GM19452 (cell line): ENCODE measurements around the gene MAS1L.
"Not testable (repeated sequence)": the region's sequence is repeated elsewhere in the genome, so short reads cannot be mapped to it uniquely, and the experiment has no call there.

Experiments
- ATAC-seq: cut with Tn5 transposase; IDR thresholded peaks from one replicate; pipeline ENCODE4 v1.9.1; 2021; ENCODE audit not compliant: unreplicated experiment

Gene MAS1L

DNA sequence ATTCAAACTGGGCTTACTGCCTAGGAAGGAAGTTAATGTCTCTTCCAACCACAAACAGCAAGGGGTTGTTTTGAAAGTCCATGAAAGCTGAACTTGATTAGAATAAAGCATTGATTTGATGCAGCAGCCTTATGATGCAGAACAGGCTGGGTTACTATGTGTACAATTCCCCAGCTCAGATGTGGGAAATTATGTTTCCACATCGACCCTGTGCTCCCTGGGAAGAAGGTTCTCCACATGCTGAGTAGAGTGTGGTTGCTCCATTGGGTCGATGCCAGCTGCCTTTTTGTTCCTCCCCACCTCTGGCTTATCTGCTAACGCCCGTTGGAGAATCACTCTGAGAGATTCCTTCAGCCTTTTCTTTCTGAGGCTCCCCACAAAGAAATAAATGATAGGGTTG lies 1.2 kb downstream of the MAS1L start:
- ATAC-seq = no peak

GRCh38 chr6:29483735-29484134 lies 4.0 kb downstream of the MAS1L start:
- no peak for ATAC-seq

GRCh38 chr6:29483186-29483585 lies 4.6 kb downstream of the MAS1L start:
- ATAC-seq = no peak

GRCh38 chr6:29479560-29479959 lies 8.2 kb downstream of the MAS1L start:
- ATAC-seq = no peak

GRCh38 chr6:29478740-29479139 lies 9.0 kb downstream of the MAS1L start:
- ATAC-seq = no peak

DNA sequence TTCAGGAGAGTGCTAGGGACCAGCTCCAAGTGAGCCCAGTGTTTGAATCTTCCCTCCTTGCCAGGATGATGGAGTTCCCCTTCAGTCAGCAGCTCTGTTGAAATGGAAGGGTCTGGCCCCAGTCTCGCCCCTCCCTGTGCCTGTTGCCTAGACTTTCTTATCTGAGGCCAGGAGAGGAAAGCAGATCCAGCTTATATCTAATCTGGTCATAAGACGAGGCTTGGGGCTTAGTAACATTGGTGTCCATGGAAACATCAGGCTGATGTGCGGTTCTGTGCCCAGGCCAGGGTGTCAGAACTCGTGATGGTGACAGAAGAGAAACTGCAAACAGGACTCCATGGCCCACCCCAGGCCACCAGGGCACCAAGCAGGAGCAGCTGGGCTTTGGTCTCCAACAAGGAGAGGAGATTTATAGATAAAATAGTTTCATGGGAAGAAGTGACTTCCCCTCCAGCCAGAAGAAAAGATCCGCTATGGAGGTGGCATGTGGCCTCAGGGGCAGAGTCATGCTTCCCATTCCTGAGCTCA lies 9.8 kb downstream of the MAS1L start:
- no peak for ATAC-seq

DNA sequence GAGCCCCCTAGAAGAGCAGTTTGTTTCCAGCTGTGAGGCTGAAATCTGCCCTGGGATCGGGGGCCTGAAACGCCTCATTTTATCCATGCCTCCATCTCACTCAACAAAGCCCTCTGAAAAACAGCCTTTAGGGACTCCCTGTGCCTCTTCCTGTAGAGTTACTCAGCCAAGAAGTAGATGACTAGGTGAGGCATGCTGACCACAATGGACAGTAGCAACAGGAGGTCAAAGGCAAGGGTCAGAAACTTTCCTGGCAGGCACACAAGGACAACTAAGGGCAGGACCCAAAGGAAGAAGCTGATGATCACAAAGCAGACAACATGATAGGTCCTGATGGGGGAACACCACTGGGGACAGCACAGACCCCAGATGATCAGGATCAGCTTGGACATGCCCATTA lies 12.8 kb downstream of the MAS1L start:
- ATAC-seq = no peak

GRCh38 chr6:29466241-29466640 lies 21.5 kb downstream of the MAS1L start:
- ATAC-seq = no peak

- ATAC-seq = no peak
Measured at GRCh38 chr6:29465801-29466200, 22.0 kb downstream of the MAS1L start.

GRCh38 chr6:29465279-29465678 lies 22.5 kb downstream of the MAS1L start:
- no peak for ATAC-seq

- no peak for ATAC-seq
Measured at GRCh38 chr6:29462022-29462421, 25.7 kb downstream of the MAS1L start.

- ATAC-seq = no peak
Measured at GRCh38 chr6:29461021-29461814, 26.5 kb downstream of the MAS1L start.

DNA sequence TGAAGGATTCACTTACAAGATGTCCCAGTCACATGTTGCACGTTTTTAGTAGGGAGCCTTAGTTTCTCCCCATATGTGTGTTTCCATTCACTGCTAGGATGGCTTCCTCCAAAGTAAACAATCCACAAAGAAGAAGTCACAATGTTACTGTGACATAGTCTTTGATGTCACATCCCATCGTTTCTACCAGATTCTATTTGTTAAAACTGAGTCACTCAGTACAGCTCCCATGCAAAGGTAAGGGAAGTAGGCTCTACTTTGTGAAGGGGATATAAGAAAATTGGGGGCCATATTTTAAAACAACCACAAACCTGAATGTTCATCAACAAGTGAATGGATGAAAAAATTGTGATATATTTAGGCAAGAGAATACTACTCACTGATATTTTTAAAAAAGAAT lies 30.8 kb downstream of the MAS1L start, which contains the start of the genes OR11A1 and OR2H1:
OR11A1 (minus strand) TSS at position 101 of the 400 bp plus-strand sequence. CDS start 29,430 bp downstream, outside the sequence.
OR2H1 (plus strand) TSS at position 185 of the 400 bp plus-strand sequence. CDS start 4,615 bp downstream, outside the sequence.
- no peak for ATAC-seq

DNA sequence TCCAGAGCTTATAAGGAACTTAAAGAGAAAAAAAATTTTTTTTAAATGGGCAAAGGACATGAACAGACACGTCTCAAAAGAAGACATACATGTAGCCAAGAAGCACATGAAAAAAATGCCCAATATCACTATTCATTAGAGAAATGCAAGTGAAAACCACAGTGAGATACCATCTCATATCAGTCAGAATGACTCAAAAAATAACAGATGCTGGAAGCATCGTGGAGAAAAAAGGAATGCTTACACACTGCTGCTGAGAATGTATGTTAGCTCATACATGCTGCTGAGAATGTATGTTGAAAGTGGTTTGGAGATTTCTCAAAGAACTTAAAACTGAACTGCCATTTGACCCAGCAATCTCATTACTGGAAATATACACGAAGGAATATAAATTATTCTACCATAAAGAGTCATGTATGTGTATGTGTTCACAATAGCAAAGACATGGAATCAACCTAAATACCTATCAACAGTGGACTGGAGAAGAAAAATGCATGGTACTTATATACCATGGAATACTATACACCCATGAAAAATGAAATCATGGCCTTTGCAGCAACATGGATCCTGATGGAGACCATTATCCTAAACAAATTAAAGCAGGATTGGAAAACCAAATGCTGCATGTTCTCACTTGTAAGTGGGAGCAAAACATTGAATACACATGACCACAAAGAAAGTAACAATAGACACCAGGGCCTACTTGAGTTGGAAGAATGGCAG lies 36.1 kb downstream of the MAS1L start:
- ATAC-seq = no peak

GRCh38 chr6:29447670-29448069 lies 40.1 kb downstream of the MAS1L start:
- ATAC-seq = no peak

- ATAC-seq = not testable (repeated sequence)
Measured at GRCh38 chr6:29444031-29444430, 43.7 kb downstream of the MAS1L start.

- ATAC-seq = no peak
Measured at GRCh38 chr6:29442719-29443118, 45.0 kb downstream of the MAS1L start.

DNA sequence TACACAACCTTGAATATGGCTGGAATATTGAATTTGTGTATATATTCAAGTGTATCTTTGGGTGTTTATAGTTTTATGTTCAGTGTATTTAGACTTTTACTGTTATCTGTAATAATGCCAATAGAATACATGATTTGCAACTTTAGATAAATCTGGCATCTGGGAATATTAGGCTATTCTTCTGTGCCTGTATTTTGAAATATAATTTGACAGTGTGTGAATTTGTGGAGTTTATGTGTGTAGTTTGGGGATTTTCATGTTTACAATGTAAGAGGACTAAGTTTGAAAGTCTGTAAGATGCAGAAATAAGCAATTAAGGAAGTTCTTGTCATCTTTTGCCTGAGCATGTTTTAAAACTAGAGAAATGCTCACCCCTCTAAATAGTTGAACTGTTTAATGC lies 48.8 kb downstream of the MAS1L start, which contains the start of gene OR10C1:
OR10C1 (plus strand) TSS at position 301 of the 400 bp plus-strand sequence. CDS start 710 bp downstream, outside the sequence.
- ATAC-seq = no peak

DNA sequence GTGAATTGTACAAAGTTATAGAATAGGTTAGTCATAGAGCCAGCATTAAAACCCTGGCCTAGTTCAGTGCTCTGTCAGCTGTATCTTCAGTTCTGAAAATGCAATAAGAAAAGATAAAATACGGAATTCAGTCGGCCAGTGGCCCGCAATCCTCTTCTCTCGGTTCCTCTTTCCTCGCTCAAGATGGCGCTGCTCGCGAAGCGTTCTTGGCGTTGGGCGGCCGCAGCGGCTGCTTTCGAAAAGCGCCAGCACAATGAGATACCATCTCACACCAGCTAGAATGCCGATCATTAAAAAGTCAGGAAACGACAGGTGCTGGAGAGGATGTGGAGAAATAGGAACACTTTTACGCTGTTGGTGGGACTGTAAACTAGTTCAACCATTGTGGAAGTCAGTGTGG lies 51.0 kb downstream of the MAS1L start:
- not testable (repeated sequence) for ATAC-seq
